CD14-positive monocyte (primary cell): ENCODE data around the gene PRKACB. TPM values are rescaled to one million over a fixed set of nuclear protein-coding genes. Genes with fewer than 3 reads are reported as not detected.

Experiments used
- DNase-seq, 3 donors: peaks; one replicate each; pipeline ENCODE4 v3.0.0-alpha.2; 2011 to 2022
- H2AFZ ChIP-seq: 2 replicates; pipeline ENCODE4 v1.6.0; 2012; ENCODE audit warnings: mild to moderate bottlenecking, low read depth, low read length, inconsistent platforms; ENCODE audit not compliant: insufficient read depth, poor library complexity, severe bottlenecking
- H3K27ac ChIP-seq, 2 donors: 1 replicate in 1 of 2; 2 replicates in 1 of 2; pipeline ENCODE4 v1.5.1; 2012 to 2013; ENCODE audit warnings: low read length in 2 of 2, control low read depth in 1 of 2, inconsistent platforms in 1 of 2, low read depth in 1 of 2, mild to moderate bottlenecking in 1 of 2
- H3K27me3 ChIP-seq, 2 donors: one replicate each; pipeline versions ENCODE4 v1.6.0 to v1.6.1; 2011 to 2013; ENCODE audit warnings: low read length in 2 of 2; ENCODE audit not compliant: control insufficient read depth in 2 of 2, insufficient read depth in 2 of 2
- H3K36me3 ChIP-seq, 2 donors: replicated peaks in 1 of 2; 1 replicate in 1 of 2; 2 replicates in 1 of 2; pipeline versions ENCODE4 v1.5.1 to v1.6.1; 2012 to 2013; ENCODE audit warnings: low read length in 2 of 2, control low read depth in 1 of 2, inconsistent platforms in 1 of 2, mild to moderate bottlenecking in 1 of 2; ENCODE audit not compliant: insufficient read depth in 2 of 2, control insufficient read depth in 1 of 2
- H3K4me1 ChIP-seq, 2 donors: 1 replicate in 1 of 2; 2 replicates in 1 of 2; pipeline versions ENCODE4 v1.5.1 to v1.6.1; 2012 to 2013; ENCODE audit warnings: low read length in 2 of 2, control low read depth in 1 of 2, inconsistent platforms in 1 of 2, mild to moderate bottlenecking in 1 of 2, moderate library complexity in 1 of 2; ENCODE audit not compliant: insufficient read depth in 2 of 2, control insufficient read depth in 1 of 2
- H3K4me2 ChIP-seq: replicated peaks from 2 replicates; pipeline ENCODE3; 2012; ENCODE audit warnings: low read length, moderate library complexity, mild to moderate bottlenecking; ENCODE audit not compliant: poor library complexity, severe bottlenecking; ENCODE audit errors: extremely low read depth
- H3K4me3 ChIP-seq, 3 experiments: fragments of 200-600 bp in 1 of 3; sonication (generic) in 1 of 3; replicated peaks in 1 of 3; 1 replicate in 2 of 3; 2 replicates in 1 of 3; pipeline ENCODE4 v1.5.1; 2011 to 2013; ENCODE audit warnings: low read length in 3 of 3, mild to moderate bottlenecking in 3 of 3, control low read depth in 2 of 3, low read depth in 2 of 3, inconsistent platforms in 1 of 3, moderate library complexity in 1 of 3
- H3K79me2 ChIP-seq: 2 replicates; pipeline ENCODE4 v1.6.0; 2012; ENCODE audit warnings: mild to moderate bottlenecking, control low read depth, inconsistent platforms, low read length, moderate library complexity; ENCODE audit not compliant: insufficient read depth
- H3K9ac ChIP-seq: 2 replicates; pipeline ENCODE4 v1.6.0; 2017; ENCODE audit warnings: low read length, mild to moderate bottlenecking; ENCODE audit not compliant: insufficient read depth, poor library complexity, severe bottlenecking
- H3K9me3 ChIP-seq, 2 donors: replicated peaks in 1 of 2; 1 replicate in 1 of 2; 2 replicates in 1 of 2; pipeline versions ENCODE4 v1.5.1 to v1.6.1; 2012 to 2013; ENCODE audit warnings: low read length in 2 of 2, control low read depth in 1 of 2; ENCODE audit not compliant: control insufficient read depth in 1 of 2, insufficient read depth in 1 of 2
- H4K20me1 ChIP-seq: 2 replicates; pipeline ENCODE4 v1.6.0; 2012; ENCODE audit warnings: mild to moderate bottlenecking, low read length, control low read depth, moderate library complexity; ENCODE audit not compliant: insufficient read depth
- H3K27ac Mint-ChIP-seq, 7 donors: one replicate each; pipeline ENCODE4 v1.8.0; 2020; ENCODE audit warnings: mild to moderate bottlenecking in 7 of 7, mixed read lengths in 7 of 7, moderate library complexity in 6 of 7, inconsistent platforms in 2 of 7
- H3K27me3 Mint-ChIP-seq, 3 donors: one replicate each; pipeline ENCODE4 v1.8.0; 2021 to 2022; ENCODE audit warnings: low read depth in 3 of 3, mild to moderate bottlenecking in 3 of 3, mixed read lengths in 3 of 3, moderate library complexity in 3 of 3, inconsistent platforms in 1 of 3
- H3K36me3 Mint-ChIP-seq, 2 donors: one replicate each; pipeline ENCODE4 v1.8.0; 2020; ENCODE audit warnings: mixed read lengths in 2 of 2, inconsistent platforms in 1 of 2, mild to moderate bottlenecking in 1 of 2
- H3K4me1 Mint-ChIP-seq: one replicate; pipeline ENCODE4 v1.8.0; 2020; ENCODE audit warnings: mild to moderate bottlenecking, mixed read lengths
- H3K4me3 Mint-ChIP-seq, 2 donors: one replicate each; pipeline ENCODE4 v1.8.0; 2020; ENCODE audit warnings: mild to moderate bottlenecking in 2 of 2, mixed read lengths in 2 of 2, moderate library complexity in 1 of 2
- H3K9me3 Mint-ChIP-seq, 7 donors: one replicate each; pipeline ENCODE4 v1.8.0; 2020 to 2022; ENCODE audit warnings: mixed read lengths in 7 of 7, mild to moderate bottlenecking in 6 of 7, moderate library complexity in 6 of 7, inconsistent platforms in 2 of 7
- WGBS: methylation state at CpG from one replicate; pipeline ENCODE4 v1.1.5; 2013; ENCODE audit warnings: missing lambda C conversion rate; ENCODE audit not compliant: insufficient coverage; 5-methylcytosine and 5-hydroxymethylcytosine counted together
- intact Hi-C, 2 donors: fragments of 100-400 bp; cut with micrococcal nuclease; formaldehyde crosslinking; loops; one replicate each; pipeline versions ENCODE4 v1.15.0 to v1.15.1; 2023
- polyA plus RNA-seq, 3 donors: library from polyadenylated mRNA; depleted of rRNA in 1 of 3; unstranded in 2 of 3; stranded (reverse) in 1 of 3; fragments of 300-500 nt in 2 of 3; fragments of >200 nt in 1 of 3; fragmentation: Illumina TruSeq in 2 of 3; gene quantifications; 1 replicate in 2 of 3; 2 replicates in 1 of 3; pipeline ENCODE4 v1.2.3, GENCODE V29; 2012 to 2021
- TF ChIP-seq, protein P1 (sequence below): fragments of 200-600 bp; IDR thresholded peaks from one replicate; pipeline ENCODE4 v1.8.0; 2022; ENCODE audit warnings: antibody characterized with exemption, mild to moderate bottlenecking

PRKACB gene
- polyA plus RNA-seq, 3 donors, result 2.5 to 14.5 (median 13.8) TPM

GRCh38 chr1:84096176-84096575 lies 47.9 kb upstream of the PRKACB start:
- no peak for DNase-seq
- H4K20me1 ChIP-seq, result no peaks in the 10 kb centered on the region
- no peaks in the 10 kb centered on the region for H3K4me1 ChIP-seq
- H3K79me2 ChIP-seq, result no peaks in the 10 kb centered on the region
- no peak overlapping the region for H3K27ac ChIP-seq
- intact Hi-C loops, result no loop called here
- TF ChIP-seq, protein P1, sequence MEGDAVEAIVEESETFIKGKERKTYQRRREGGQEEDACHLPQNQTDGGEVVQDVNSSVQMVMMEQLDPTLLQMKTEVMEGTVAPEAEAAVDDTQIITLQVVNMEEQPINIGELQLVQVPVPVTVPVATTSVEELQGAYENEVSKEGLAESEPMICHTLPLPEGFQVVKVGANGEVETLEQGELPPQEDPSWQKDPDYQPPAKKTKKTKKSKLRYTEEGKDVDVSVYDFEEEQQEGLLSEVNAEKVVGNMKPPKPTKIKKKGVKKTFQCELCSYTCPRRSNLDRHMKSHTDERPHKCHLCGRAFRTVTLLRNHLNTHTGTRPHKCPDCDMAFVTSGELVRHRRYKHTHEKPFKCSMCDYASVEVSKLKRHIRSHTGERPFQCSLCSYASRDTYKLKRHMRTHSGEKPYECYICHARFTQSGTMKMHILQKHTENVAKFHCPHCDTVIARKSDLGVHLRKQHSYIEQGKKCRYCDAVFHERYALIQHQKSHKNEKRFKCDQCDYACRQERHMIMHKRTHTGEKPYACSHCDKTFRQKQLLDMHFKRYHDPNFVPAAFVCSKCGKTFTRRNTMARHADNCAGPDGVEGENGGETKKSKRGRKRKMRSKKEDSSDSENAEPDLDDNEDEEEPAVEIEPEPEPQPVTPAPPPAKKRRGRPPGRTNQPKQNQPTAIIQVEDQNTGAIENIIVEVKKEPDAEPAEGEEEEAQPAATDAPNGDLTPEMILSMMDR, result no peak
- H3K36me3 Mint-ChIP-seq, result no peaks in the 10 kb centered on the region
- H3K9ac ChIP-seq, result no peak overlapping the region
- no peaks in the 10 kb centered on the region for H3K27me3 ChIP-seq
- H3K9me3 ChIP-seq, result no peaks in the 10 kb centered on the region
- H3K27me3 Mint-ChIP-seq, result no peaks in the 10 kb centered on the region
- H3K4me1 Mint-ChIP-seq, result no peaks in the 10 kb centered on the region
- peaks cover 0 to 7% (median 3%) of the 10 kb centered on the region in 7 donors for H3K9me3 Mint-ChIP-seq
- no peak overlapping the region for H3K4me2 ChIP-seq
- no peak overlapping the region for H3K4me3 ChIP-seq
- H3K4me3 Mint-ChIP-seq, result no peak overlapping the region
- H3K36me3 ChIP-seq, result no peaks in the 10 kb centered on the region
- H3K27ac Mint-ChIP-seq, result no peak overlapping the region
- no peak overlapping the region for H2AFZ ChIP-seq

DNA sequence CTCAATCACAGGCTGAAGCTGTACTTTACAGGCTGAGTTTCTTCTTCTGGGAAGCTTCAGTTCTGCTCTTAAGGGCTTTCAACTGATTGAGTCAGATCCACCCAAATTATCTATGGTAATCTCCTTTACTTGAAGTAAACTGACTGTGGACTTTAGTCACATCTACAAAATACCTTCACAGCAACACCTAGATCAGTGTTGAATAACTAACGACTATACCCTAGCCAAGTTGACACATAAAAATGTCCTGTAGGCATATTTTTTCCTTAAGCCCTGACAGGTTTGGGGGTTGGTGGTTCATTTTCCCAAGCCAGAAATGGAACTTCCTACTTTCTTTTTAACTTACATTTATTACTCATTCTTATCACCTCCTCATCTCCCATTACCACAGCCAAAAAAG lies 42.9 kb upstream of the PRKACB start:
- TF ChIP-seq, protein P1, result no peak
- Mint-ChIP-seq H3K4me1 (peaks cover 5% of the 10 kb centered on the region), H3K27ac (no peak overlapping the region), H3K4me3 (no peak overlapping the region), H3K36me3 (no peaks in the 10 kb centered on the region), H3K27me3 (peaks cover 0 to 2% (median 0%) of the 10 kb centered on the region in 3 donors), H3K9me3 (peaks cover 0 to 2% (median 0%) of the 10 kb centered on the region in 7 donors)
- Histone ChIP-seq H3K9me3 (no peaks in the 10 kb centered on the region), H3K4me1 (no peaks in the 10 kb centered on the region), H3K27me3 (no peaks in the 10 kb centered on the region), H2AFZ (no peak overlapping the region), H3K4me2 (no peak overlapping the region), H3K4me3 (no peak overlapping the region), H3K79me2 (no peaks in the 10 kb centered on the region), H4K20me1 (no peaks in the 10 kb centered on the region), H3K36me3 (no peaks in the 10 kb centered on the region), H3K9ac (no peak overlapping the region), H3K27ac (no peak overlapping the region)
- no CpG with 5 or more reads among the region's 1 CpG for WGBS
- DNase-seq, result no peak
- intact Hi-C loops, result no loop called here
